Cardiac muscle cell (in vitro differentiated cells and primary cell): ENCODE data around the gene SF3B1. TPM values are rescaled to one million over a fixed set of nuclear protein-coding genes. Genes with fewer than 3 reads are reported as not detected.

Experiments
- DNase-seq, 2 donors: peaks; one replicate each; pipeline versions ENCODE4 v3.0.0 to v3.0.0-alpha.2; 2010 to 2017; ENCODE audit warnings: low read depth in 1 of 2, low spot score in 1 of 2
- H3K27ac ChIP-seq: fragments of 200-600 bp; sonication (generic); 2 replicates; pipeline ENCODE4 v1.5.1; 2016
- H3K27me3 ChIP-seq: fragments of 200-600 bp; sonication (generic); 2 replicates; pipeline ENCODE4 v1.6.0; 2016; ENCODE audit warnings: control low read depth
- H3K36me3 ChIP-seq: fragments of 200-600 bp; sonication (generic); 2 replicates; pipeline ENCODE4 v1.5.1; 2016; ENCODE audit warnings: control low read depth
- H3K4me1 ChIP-seq: fragments of 200-600 bp; sonication (generic); 2 replicates; pipeline ENCODE4 v1.8.1; 2017; ENCODE audit warnings: low read depth, mild to moderate bottlenecking, mixed run types
- H3K4me3 ChIP-seq: fragments of 200-600 bp; sonication (generic); 2 replicates; pipeline ENCODE4 v1.5.1; 2016; ENCODE audit warnings: mild to moderate bottlenecking
- H3K9me3 ChIP-seq: fragments of 200-600 bp; sonication (generic); 2 replicates; pipeline ENCODE4 v1.5.1; 2017; ENCODE audit warnings: low read depth, mild to moderate bottlenecking, control low read depth
- CTCF ChIP-seq: IDR thresholded peaks from 2 replicates; pipeline ENCODE4 v1.5.1; 2012; ENCODE audit warnings: low read depth, mild to moderate bottlenecking, low read length
- polyA plus RNA-seq: library from polyadenylated mRNA; unstranded; fragments of >200 nt; fragmentation: Nextera tagmentation; extraction: Ambion mirVana; gene quantifications from 2 replicates; pipeline ENCODE4 v1.2.1, GENCODE V29; 2016
- total RNA-seq: library from RNA; depleted of rRNA; stranded (reverse); fragments of >200 nt; gene quantifications from 2 replicates; pipeline ENCODE4 v1.2.3, GENCODE V29; 2016

SF3B1 gene
- total and polyA plus RNA-seq, 2 experiments from 2014 or later = 218 to 463 TPM

GRCh38 chr2:197391220-197391717, 43.6 kb downstream of the SF3B1 start:
- Histone ChIP-seq H3K27me3 (no peaks in the 10 kb centered on the region), H3K27ac (no peak overlapping the region), H3K36me3 (peaks cover 37% of the 10 kb centered on the region), H3K9me3 (no peaks in the 10 kb centered on the region), H3K4me3 (no peak overlapping the region), H3K4me1 (no peaks in the 10 kb centered on the region)
- DNase-seq = no peak
- TF ChIP-seq CTCF = no peak

GRCh38 chr2:197388866-197389587, 45.8 kb downstream of the SF3B1 start:
- Histone ChIP-seq H3K4me1 (no peaks in the 10 kb centered on the region), H3K36me3 (peaks cover 15% of the 10 kb centered on the region), H3K9me3 (no peaks in the 10 kb centered on the region), H3K27ac (no peak overlapping the region), H3K4me3 (no peak overlapping the region), H3K27me3 (no peaks in the 10 kb centered on the region)
- no peak for DNase-seq
- no peak for TF ChIP-seq CTCF

GRCh38 chr2:197387179-197387578, 47.6 kb downstream of the SF3B1 start:
- H3K9me3 ChIP-seq = no peaks in the 10 kb centered on the region
- no peaks in the 10 kb centered on the region for H3K4me1 ChIP-seq
- H3K4me3 ChIP-seq = no peak overlapping the region
- no peak overlapping the region for H3K27ac ChIP-seq
- no peak for TF ChIP-seq CTCF
- no peaks in the 10 kb centered on the region for H3K27me3 ChIP-seq
- peaks cover 7% of the 10 kb centered on the region for H3K36me3 ChIP-seq
- DNase-seq = no peak

- Histone ChIP-seq H3K36me3 (no peaks in the 10 kb centered on the region), H3K4me1 (no peaks in the 10 kb centered on the region), H3K4me3 (no peak overlapping the region), H3K27ac (no peak overlapping the region), H3K27me3 (no peaks in the 10 kb centered on the region), H3K9me3 (no peaks in the 10 kb centered on the region)
- TF ChIP-seq CTCF = no peak
- DNase-seq = no peak
Observed at GRCh38 chr2:197386242-197386641, 48.6 kb downstream of the SF3B1 start.

- no peaks in the 10 kb centered on the region for H3K36me3 ChIP-seq
- no peak for TF ChIP-seq CTCF
- no peak for DNase-seq
- no peaks in the 10 kb centered on the region for H3K27me3 ChIP-seq
- H3K4me1 ChIP-seq = no peaks in the 10 kb centered on the region
- no peak overlapping the region for H3K27ac ChIP-seq
- H3K4me3 ChIP-seq = no peak overlapping the region
- H3K9me3 ChIP-seq = no peaks in the 10 kb centered on the region
Observed at GRCh38 chr2:197383825-197384224, 51.0 kb downstream of the SF3B1 start.
